RPMI8226 (cell line): ENCODE measurements around the gene SMIM10L1.

Experiments used
- DNase-seq: peaks from one replicate; pipeline ENCODE4 v3.0.0-alpha.2; 2015

Gene SMIM10L1

GRCh38 chr12:11202811-11203210 lies 31.8 kb downstream of the SMIM10L1 start:
- DNase-seq, result no peak

DNA sequence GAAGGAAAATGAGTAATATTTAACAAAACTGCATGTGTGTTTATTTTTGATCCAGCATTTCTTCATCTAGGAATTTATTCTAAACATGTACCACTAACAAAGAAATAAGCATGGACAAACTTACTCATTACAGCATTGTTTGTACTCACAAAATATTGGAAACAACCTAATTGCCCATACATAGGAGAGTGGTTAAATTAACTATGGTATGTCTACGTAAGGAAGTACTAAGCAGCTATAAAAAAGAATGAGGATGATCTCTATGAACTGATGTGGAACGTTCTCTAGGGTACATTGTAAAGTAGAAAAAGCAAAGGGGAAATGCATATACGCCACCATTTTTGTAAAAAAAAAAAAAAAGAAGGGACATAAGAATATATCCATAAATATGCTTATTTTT lies 33.2 kb downstream of the SMIM10L1 start:
- no peak for DNase-seq

GRCh38 chr12:11209113-11209512 lies 38.1 kb downstream of the SMIM10L1 start:
- no peak for DNase-seq
